Neuronal stem cell (in vitro differentiated cells): ENCODE measurements around the gene CRISP1.

Source experiments
- DNase-seq: peaks from one replicate; pipeline ENCODE4 v3.0.0-alpha.2; 2013; ENCODE audit warnings: low spot score
- H2AFZ ChIP-seq: one replicate; pipeline ENCODE4 v1.6.1; 2013; ENCODE audit warnings: mild to moderate bottlenecking, low read length, inconsistent platforms
- H2AK5ac ChIP-seq: 2 replicates; pipeline ENCODE4 v1.6.1; 2013; ENCODE audit warnings: low read depth, mild to moderate bottlenecking, inconsistent platforms, low read length, moderate library complexity, mixed read lengths
- H2BK120ac ChIP-seq: 2 replicates; pipeline ENCODE4 v1.6.1; 2013; ENCODE audit warnings: low read depth, mild to moderate bottlenecking, inconsistent platforms, low read length, moderate library complexity, mixed read lengths
- H2BK12ac ChIP-seq: one replicate; pipeline ENCODE4 v1.6.1; 2013; ENCODE audit warnings: low read length, inconsistent platforms
- H2BK15ac ChIP-seq: 2 replicates; pipeline ENCODE4 v1.6.1; 2013; ENCODE audit warnings: mild to moderate bottlenecking, low read length, inconsistent platforms, mixed read lengths
- H2BK5ac ChIP-seq: one replicate; pipeline ENCODE4 v1.6.1; 2013; ENCODE audit warnings: inconsistent platforms, mild to moderate bottlenecking, low read length, moderate library complexity
- H3K14ac ChIP-seq: one replicate; pipeline ENCODE4 v1.6.1; 2013; ENCODE audit warnings: low read length, inconsistent platforms
- H3K18ac ChIP-seq: 2 replicates; pipeline ENCODE4 v1.6.1; 2013; ENCODE audit warnings: low read length, inconsistent platforms
- H3K23ac ChIP-seq: 2 replicates; pipeline ENCODE4 v1.6.1; 2013; ENCODE audit warnings: low read depth, mild to moderate bottlenecking, mixed read lengths, low read length, inconsistent platforms; ENCODE audit not compliant: poor library complexity
- H3K27ac ChIP-seq: replicated peaks from 3 replicates; pipeline ENCODE4 v1.5.1; 2013; ENCODE audit warnings: low read length, inconsistent platforms
- H3K27me3 ChIP-seq, 3 experiments: 2 replicates each; pipeline ENCODE4 v1.6.1; 2013; ENCODE audit warnings: low read length in 3 of 3, mild to moderate bottlenecking in 2 of 3, inconsistent platforms in 1 of 3, low read depth in 1 of 3, mixed read lengths in 1 of 3, moderate library complexity in 1 of 3; ENCODE audit not compliant: control insufficient read depth in 3 of 3, insufficient read depth in 3 of 3
- H3K36me3 ChIP-seq, 2 donors: replicated peaks in 1 of 2; 2 replicates each; pipeline ENCODE4 v1.6.1; 2013; ENCODE audit warnings: low read length in 2 of 2; ENCODE audit not compliant: control insufficient read depth in 2 of 2, insufficient read depth in 2 of 2
- H3K4ac ChIP-seq: 2 replicates; pipeline ENCODE4 v1.6.1; 2013; ENCODE audit warnings: inconsistent platforms, mild to moderate bottlenecking, low read length, moderate library complexity
- H3K4me1 ChIP-seq, 2 donors: 1 replicate in 1 of 2; 2 replicates in 1 of 2; pipeline ENCODE4 v1.6.1; 2013; ENCODE audit warnings: low read length in 2 of 2, low read depth in 1 of 2; ENCODE audit not compliant: control insufficient read depth in 2 of 2, insufficient read depth in 1 of 2
- H3K4me2 ChIP-seq: one replicate; pipeline ENCODE4 v1.6.1; 2013; ENCODE audit warnings: mild to moderate bottlenecking, low read length, inconsistent platforms; ENCODE audit not compliant: insufficient read depth, poor library complexity, severe bottlenecking
- H3K4me3 ChIP-seq, 2 donors: 2 replicates each; pipeline ENCODE4 v1.5.1; 2013; ENCODE audit warnings: low read length in 2 of 2, mild to moderate bottlenecking in 2 of 2, inconsistent platforms in 1 of 2, moderate library complexity in 1 of 2
- H3K79me1 ChIP-seq: one replicate; pipeline ENCODE4 v1.6.1; 2013; ENCODE audit warnings: low read depth, mild to moderate bottlenecking, inconsistent platforms, low read length, moderate library complexity
- H3K9ac ChIP-seq: one replicate; pipeline ENCODE4 v1.6.1; 2013; ENCODE audit warnings: mild to moderate bottlenecking, low read depth, low read length, inconsistent platforms; ENCODE audit not compliant: poor library complexity
- H3K9me3 ChIP-seq, 2 donors: replicated peaks in 1 of 2; 2 replicates each; pipeline versions ENCODE3 to v1.6.1; 2013; ENCODE audit warnings: low read length in 2 of 2, mild to moderate bottlenecking in 2 of 2, inconsistent platforms in 1 of 2, low read depth in 1 of 2, mixed read lengths in 1 of 2, moderate library complexity in 1 of 2; ENCODE audit not compliant: control insufficient read depth in 2 of 2, insufficient read depth in 1 of 2
- H4K8ac ChIP-seq: one replicate; pipeline ENCODE4 v1.6.1; 2013; ENCODE audit warnings: low read depth, mild to moderate bottlenecking, inconsistent platforms, low read length, moderate library complexity
- H4K91ac ChIP-seq: one replicate; pipeline ENCODE4 v1.6.1; 2013; ENCODE audit warnings: low read length, low read depth, mild to moderate bottlenecking, inconsistent platforms; ENCODE audit not compliant: poor library complexity

The CRISP1 gene

GRCh38 chr6:49784272-49784671, 82.1 kb downstream of the CRISP1 start:
- no peak for DNase-seq
- Histone ChIP-seq H2BK15ac (no peak overlapping the region), H3K23ac (no peak overlapping the region), H2BK5ac (no peak overlapping the region), H3K27ac (no peak overlapping the region), H3K14ac (no peak overlapping the region), H3K27me3 (no peaks in the 10 kb centered on the region), H3K9ac (no peak overlapping the region), H4K91ac (no peak overlapping the region), H4K8ac (no peak overlapping the region), H2AK5ac (no peak overlapping the region), H2BK12ac (no peak overlapping the region), H3K4me1 (no peaks in the 10 kb centered on the region), H3K79me1 (no peaks in the 10 kb centered on the region), H2BK120ac (no peak overlapping the region), H2AFZ (no peak overlapping the region), H3K4me2 (no peak overlapping the region), H3K4me3 (no peak overlapping the region), H3K18ac (no peak overlapping the region), H3K4ac (no peak overlapping the region), H3K36me3 (no peaks in the 10 kb centered on the region), H3K9me3 (peaks cover 0 to 2% of the 10 kb centered on the region in 2 donors)
